GM23338 (cell line): ENCODE data around the gene ARF6.

ENCODE experiments used
- CREB1 ChIP-seq: fragments of 250-450 bp; sonication (Bioruptor Pico); IDR thresholded peaks from 2 replicates; pipeline ENCODE4 v1.5.0; 2020; ENCODE audit warnings: low read depth, mild to moderate bottlenecking, moderate library complexity
- CTCF ChIP-seq, 2 experiments: fragments of 200-600 bp in 1 of 2; sonication (generic) in 1 of 2; conservative IDR thresholded peaks; 2 replicates each; pipeline versions ENCODE4 v1.5.1 to v1.6.1; 2016 to 2017; ENCODE audit warnings: antibody characterized with exemption in 2 of 2, low read depth in 2 of 2, mild to moderate bottlenecking in 2 of 2, moderate library complexity in 1 of 2
- ETS1 ChIP-seq: IDR thresholded peaks from 2 replicates; pipeline ENCODE4 v1.6.1; 2016; ENCODE audit warnings: antibody characterized with exemption
- EZH2 ChIP-seq: fragments of 200-600 bp; sonication (generic); IDR thresholded peaks from one replicate; pipeline ENCODE4 v1.8.0; 2017; ENCODE audit warnings: antibody characterized with exemption, mild to moderate bottlenecking, low read depth; ENCODE audit not compliant: unreplicated experiment
- EZH2phosphoT487 ChIP-seq: fragments of 200-600 bp; sonication (generic); IDR thresholded peaks from one replicate; pipeline ENCODE4 v1.8.1; 2018; ENCODE audit warnings: antibody characterized with exemption; ENCODE audit not compliant: unreplicated experiment
- POLR2AphosphoS5 ChIP-seq: IDR thresholded peaks from 2 replicates; pipeline ENCODE4 v1.6.1; 2016; ENCODE audit warnings: antibody characterized with exemption, low read depth
- REST ChIP-seq: IDR thresholded peaks from one replicate; pipeline ENCODE4 v1.6.1; 2018; ENCODE audit warnings: antibody characterized with exemption; ENCODE audit not compliant: unreplicated experiment
- STAT1 ChIP-seq: IDR thresholded peaks from one replicate; pipeline ENCODE4 v1.6.1; 2016; ENCODE audit warnings: antibody characterized with exemption; ENCODE audit not compliant: unreplicated experiment

- no peak for TF ChIP-seq EZH2
- TF ChIP-seq CTCF (conservative IDR thresholded peaks at IDR 0.05; ENCODE audit: low read depth in 2 of 2), result peak; percentile 74 to 96
- TF ChIP-seq STAT1, result no peak
- TF ChIP-seq REST, result no peak
- TF ChIP-seq EZH2phosphoT487, result no peak
- peak; percentile 91 for TF ChIP-seq POLR2AphosphoS5
- no peak for TF ChIP-seq ETS1
- no peak for TF ChIP-seq CREB1
Observed at GRCh38 chr14:49852301-49853157, 40.4 kb upstream of the ARF6 start, which contains the start of gene NEMF.
